T-helper 2 cell (primary cell): ENCODE measurements around the gene HTRA2.
A peak's percentile ranks its signal among the peaks of the same experiment; 100 is the strongest.
"Not testable (repeated sequence)": the region's sequence is repeated elsewhere in the genome, so short reads cannot be mapped to it uniquely, and the experiment has no call there.

Source experiments
- DNase-seq, 5 experiments: peaks; one replicate each; pipeline versions ENCODE4 v3.0.0 to v3.0.0-alpha.2; 2012 to 2022

The HTRA2 gene

GRCh38 chr2:74544634-74545033 lies 14.9 kb downstream of the HTRA2 start:
- DNase-seq, result no peak

DNA sequence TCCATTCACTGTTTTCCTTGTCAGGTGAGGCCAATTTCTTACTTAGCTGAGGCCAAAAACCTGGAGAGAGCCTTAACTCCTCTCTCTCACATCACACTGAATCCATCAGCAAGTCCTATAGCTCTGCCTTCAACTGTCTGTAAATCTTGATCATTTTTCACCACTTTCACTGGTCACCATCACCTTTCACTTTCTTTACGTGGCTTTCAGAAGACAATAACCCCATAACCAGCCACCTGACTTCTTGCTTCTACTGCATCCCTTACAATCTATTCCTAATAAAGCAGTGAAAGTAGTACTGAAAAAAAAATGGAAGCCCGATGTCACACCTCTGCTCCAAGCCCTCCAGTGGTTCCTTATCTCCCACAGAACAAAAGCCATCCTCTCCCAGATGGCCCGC lies 16.3 kb downstream of the HTRA2 start:
- DNase-seq, result no peak

DNA sequence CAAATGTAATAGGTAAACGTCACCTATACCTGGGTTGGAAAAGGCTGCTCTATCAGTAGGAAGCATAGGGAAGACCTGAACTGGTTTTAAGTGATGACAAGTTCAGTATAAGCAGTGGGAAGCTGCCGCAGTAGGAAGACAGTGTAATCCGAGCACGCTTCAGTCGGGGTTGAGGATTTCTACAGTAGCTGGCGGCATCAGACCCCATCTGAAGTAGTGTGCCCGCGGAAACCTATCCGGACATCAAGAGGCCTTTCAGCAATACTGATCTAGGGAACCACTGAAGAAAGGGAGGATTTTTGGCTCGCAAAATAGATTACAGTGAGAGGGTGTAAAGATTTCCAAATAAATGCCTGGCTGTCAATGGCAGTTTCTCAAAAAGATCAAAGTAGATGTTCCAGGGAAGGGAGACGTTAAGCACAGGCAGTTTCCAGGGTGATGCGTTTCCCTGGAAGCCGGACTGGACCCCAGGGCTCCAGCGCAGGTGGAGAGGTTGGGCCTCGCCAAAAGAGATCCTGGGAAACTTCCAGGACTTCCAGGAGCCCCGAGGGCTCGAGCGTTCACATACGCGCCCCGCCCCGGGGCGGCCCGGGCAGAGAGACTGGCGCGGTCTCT lies 18.7 kb downstream of the HTRA2 start:
- DNase-seq, result no peak

DNA sequence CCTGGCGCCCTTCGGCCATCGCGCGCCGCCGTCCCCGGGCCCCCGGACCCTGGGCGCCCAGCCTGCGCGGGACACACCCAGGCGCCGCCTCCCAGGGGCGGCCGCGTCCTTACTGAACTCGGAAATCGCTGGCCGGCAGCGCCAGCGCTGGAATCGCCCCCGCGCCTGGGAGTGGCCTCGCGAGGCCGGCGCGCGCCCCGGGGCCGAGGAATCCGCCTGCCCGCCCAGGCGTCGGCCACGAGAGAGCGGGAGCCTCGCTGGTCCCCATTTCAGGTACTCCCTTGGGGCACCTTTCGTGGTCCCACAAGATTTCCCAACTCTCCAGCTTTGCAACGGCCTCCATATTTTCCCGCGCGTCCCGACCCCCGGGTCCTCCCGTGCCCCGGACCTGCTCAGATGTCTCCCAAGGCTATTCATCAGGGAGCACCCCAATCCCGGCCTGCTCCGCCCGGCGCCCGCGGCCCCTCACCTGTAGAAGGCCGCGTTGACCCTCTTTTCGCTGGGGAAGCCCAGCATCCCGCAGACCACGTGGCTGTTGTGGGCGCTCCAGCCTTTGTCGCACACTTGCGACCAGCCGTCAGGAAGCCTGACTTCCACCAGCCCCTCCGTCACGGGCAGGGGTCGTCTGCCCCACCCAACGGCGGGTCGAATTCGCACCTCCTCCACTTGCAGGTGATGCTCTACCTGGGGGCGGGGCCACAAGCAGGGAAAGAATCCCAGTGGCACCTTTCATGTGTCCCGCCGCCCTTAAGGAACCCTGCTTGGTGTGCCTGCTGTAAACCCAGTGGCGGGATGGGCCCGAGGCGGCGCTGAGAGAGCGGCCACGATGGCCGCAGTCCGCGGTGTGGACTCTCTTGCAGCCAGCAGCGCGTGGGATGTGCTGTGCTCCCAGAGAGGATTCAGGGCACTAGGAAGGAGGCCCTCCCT lies 19.4 kb downstream of the HTRA2 start:
- DNase-seq, result no peak

DNA sequence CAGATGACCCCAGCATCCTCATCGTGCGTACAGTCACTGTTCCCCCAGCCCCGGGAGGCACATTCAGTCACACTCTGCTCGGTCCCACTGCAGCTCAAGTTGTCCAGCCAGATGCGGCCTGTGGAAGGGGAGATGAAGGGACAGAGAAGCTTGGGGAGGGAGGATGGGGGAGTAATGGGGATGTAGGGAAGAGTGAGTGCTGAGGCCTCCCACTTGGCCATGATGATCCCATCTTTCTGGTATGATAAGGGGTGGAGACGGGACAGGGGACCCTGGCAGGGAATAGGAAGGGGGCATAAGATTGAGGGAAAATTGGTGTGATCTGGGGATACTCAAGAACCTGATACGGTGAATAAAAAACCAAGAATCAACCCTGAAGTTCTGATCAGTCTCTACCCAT lies 20.5 kb downstream of the HTRA2 start:
- no peak for DNase-seq

DNA sequence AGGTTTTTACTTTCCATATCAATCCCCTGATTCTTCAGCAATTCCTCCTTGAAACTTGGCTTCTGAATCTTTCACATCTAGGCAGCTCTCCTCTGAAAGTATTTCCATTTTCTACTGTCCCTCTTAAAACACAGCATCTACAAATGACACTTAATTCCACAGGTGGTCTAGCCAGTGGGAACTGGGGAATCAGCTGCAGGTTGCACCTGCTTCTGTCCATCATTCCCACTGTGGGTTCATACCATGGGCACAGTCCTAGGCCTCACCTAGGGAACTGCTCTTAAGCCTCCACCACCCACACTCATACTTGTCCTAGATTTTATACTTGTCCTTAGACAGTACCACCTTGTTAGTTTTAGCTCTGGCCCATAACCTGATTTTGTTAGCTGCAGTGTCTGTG lies 21.8 kb downstream of the HTRA2 start:
- DNase-seq, result no peak

DNA sequence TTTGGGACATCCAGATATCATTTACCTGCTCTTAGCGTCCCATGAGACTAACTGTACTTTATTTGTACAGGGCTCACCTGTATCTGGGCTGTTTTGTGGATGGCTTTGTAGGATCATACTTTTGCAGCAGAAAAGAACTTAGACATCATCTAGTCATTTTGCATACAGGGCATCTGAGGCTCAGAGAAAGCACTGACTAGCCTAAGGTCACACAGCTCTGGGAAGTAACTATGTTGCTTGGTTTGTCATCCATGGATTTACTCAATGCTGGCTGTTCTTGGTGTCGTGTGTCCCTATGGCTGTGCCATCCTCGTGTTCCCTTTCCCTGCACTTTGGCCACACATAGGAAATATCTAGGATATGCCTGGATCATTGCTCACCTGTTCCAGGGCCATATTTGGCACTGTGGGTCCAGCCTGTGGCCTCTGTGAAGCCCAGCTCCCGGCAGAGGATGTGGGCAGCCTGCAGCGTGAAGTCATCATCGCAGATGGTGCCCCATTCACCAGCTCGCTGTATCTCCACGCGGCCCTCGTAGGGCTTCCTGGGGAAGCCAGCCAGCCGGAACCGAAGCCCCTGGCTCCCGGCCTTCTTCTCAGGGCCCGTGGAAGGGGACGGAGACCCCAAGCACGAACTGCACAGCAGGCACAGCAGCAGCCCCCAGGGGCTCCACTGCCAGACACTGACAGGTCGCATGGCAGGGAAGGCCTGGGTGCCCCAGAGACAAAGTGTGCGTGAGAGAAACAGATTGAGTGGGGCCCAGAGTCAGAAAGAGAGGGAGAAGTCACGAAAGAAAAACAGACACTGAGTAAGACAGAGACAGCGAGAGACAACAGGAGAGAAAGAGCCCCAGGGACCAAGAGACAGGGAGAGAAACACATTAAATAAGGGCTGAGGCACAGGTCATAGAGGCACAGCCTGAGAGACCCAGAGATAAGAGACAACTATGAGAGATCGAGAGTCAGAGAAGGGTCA lies 22.5 kb downstream of the HTRA2 start:
- DNase-seq, result no peak

DNA sequence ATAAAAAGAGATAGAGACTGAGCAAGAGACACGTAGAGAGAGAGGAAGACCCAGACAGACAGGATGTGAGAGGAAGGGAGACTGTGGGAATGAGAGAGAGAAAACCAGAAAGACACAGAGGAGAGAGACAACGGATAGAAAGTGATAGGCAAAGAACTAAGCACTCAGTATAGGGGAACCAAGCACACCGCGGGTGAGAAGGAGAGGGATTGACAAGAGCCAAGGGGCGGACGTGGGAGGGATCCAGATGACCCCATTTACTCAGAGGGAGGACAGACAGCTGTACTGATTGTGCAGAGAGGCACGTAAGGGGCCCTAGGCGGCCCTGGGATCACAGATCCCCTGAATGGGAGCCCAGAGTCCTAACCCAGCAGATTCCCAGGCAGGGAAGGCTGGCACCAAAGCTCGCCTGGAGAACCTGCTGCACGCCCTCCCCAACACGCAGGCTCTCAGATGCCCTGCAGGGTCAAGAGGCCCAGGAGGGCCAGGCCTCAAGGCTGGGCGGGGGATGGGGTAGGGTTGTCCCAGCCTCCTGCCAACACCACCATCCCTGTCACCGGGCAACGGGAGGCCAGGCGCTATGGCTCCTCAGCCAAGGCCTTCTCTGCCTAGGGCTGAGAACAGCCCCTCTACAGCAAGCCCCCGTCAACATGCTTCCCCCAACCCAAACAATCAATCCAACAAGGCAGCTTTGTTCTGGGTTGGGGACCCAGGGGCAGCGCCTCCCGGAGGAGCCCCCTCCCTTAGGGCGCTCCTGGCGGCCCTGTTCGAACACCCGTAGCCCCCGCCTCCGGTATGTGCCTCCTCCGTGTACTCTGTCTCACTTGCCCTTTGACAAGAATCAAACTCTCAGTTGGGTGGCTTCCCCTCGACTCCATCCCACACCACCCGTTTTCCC lies 23.4 kb downstream of the HTRA2 start:
- no peak for DNase-seq

GRCh38 chr2:74553892-74554819 lies 24.4 kb downstream of the HTRA2 start, which contains the start of the genes DOK1 and LOXL3:
TSS of gene DOK1 (plus strand) at chr2:74554720. CDS start at chr2:74554755, 35 bp downstream.
TSS of gene LOXL3 (minus strand) at chr2:74553942. CDS start at chr2:74552634, 1,308 bp downstream.
- DNase-seq, result peak; percentile 74 to 86 (median 76)

DNA sequence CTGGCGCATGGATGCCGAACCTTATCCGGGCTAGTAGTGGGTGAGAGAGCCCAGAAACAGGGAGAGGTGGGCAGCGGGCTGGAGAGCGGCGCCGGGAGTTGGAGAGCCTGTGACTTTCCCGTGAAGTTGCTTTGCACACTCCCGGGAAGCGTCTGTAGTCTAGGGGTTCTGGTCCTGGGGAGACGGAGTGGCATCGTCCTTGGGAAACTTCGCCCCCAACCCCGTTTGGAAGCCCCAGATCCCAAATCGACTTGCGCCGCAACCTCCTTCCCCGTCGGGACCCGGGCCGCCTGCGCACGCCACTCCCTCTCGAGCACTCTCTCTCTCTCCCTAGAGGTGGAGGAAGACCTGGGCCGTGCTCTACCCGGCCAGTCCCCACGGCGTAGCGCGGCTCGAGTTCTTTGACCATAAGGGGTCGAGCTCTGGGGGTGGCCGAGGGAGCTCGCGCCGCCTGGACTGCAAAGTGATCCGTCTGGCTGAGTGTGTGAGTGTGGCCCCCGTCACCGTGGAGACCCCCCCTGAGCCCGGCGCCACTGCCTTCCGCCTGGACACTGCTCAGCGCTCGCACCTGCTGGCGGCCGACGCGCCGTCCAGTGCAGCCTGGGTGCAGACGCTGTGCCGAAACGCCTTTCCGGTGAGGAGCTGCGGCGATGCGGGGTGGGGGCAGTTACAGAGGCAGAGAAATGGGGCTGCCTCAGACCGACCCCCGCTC lies 25.2 kb downstream of the HTRA2 start:
- DNase-seq, result peak in 4 of 5 experiments; percentile 23 to 58 (median 33)

GRCh38 chr2:74555610-74556103 lies 25.9 kb downstream of the HTRA2 start:
- no peak for DNase-seq

DNA sequence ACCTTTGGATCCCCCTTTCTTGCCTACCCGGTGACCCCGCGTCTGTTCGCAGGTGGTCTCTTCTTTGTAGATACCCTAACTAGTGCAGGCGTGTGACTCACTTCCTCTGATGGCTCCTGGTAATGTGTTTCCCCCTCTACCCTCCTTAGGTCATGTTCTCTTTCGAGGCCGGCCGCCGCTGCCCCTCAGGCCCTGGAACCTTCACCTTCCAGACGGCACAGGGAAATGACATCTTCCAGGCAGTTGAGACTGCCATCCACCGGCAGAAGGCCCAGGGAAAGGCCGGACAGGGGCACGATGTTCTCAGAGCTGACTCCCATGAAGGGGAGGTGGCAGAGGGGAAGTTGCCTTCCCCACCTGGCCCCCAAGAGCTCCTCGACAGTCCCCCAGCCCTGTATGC lies 26.4 kb downstream of the HTRA2 start:
- no peak for DNase-seq

GRCh38 chr2:74556831-74557370 lies 27.2 kb downstream of the HTRA2 start:
- DNase-seq, result no peak

DNA sequence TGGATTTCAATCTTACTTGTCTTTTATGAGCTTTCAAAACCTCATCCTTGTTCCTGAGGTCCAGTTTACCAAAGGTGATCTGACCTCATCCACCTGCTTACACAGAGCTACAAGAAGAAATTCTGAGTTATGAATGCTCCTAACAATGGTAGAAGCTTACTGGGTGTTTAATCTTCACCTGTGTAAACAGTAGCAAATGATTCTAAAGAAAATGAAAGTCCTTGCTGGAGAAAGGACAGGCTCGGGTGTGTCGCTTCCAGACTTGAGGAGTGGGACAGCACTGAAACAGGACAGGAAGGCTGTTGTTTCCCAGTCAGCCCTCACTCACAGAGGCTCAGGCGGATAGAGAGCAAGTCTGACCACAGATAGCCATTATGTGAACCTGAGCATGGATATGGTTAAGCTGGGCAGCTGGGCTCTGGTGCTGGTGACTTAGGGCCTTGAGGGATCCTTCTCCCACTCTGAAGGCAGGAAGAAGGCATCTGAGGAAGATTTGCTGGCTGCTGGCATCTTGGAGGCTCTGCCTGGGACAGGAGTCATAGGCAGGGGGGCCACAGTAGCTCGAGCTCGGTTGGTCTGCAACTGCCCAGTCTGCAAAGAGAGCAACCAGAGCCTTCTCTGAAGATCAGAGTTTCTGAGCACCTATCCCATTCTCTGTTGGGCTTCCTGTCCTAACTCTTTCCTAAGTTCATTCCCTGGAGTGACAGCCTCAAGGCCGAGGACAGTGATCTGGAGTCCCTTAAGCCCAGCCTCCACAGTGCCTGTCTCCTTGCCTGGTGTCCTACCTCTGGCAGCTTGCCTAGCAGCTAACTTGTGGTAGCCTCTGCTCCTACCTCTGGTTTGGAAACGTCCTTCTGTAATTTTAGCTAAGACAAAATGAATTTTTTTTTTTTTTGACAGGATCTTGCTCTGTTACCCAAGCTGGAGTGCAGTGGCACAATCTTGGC lies 28.8 kb downstream of the HTRA2 start:
- no peak for DNase-seq

DNA sequence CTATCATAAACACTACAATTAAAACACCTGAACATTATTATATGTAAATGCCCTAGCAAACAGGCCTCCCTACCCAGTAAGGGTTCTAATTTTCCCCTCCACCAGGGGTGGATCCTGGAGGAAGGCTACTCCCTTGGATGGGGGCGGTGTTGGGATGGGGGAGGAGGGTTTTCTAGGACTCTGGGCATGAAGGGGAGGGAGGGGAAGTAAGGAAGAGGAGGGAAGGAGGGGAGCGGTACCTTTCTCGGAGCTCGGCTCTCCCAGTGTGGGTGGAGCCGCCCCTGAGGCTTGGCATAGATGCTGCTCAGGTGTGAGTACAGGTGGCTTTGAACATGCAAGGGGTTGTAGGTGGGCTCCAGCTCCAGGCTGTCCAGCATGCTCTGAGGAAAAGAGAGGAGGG lies 30.2 kb downstream of the HTRA2 start:
- DNase-seq, result no peak

DNA sequence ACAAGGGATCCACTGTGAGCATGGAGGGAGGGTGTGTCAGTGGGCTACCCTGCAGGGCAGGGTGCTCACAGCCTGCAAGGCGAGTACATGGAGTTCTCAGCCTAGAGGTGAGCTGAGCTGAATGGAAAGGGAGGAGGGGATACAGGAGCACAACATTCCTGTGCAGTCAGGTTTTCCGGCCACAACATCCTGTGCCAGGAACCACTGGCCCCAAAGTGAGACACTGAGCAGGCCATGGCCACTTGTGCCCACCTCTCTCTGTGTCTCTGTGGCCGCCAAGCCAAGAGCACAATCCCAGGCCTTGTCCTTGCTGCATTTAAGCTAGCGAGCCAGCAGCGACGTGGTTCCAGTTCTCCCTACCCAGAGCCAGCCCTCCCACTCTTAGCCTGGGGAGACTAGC lies 30.9 kb downstream of the HTRA2 start:
- DNase-seq, result no peak

DNA sequence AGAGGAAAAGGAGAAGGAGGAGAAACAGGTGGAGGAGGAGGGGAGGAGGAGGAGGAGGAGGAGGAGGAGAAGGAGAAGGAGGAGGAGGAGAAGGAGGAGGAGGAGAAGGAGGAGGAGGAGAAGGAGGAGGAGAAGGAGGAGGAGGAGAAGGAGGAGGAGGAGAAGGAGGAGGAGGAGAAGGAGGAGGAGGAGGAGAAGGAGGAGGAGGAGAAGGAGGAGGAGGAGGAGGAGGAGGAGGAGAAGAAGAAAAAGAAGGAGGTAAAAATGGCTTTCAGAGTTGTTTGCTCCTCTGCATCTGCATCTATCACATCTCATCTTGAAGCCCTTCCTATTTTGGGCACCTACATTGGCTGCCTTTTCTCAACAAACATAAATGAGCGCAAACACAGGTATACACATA lies 31.3 kb downstream of the HTRA2 start:
- DNase-seq, result not testable (repeated sequence)

DNA sequence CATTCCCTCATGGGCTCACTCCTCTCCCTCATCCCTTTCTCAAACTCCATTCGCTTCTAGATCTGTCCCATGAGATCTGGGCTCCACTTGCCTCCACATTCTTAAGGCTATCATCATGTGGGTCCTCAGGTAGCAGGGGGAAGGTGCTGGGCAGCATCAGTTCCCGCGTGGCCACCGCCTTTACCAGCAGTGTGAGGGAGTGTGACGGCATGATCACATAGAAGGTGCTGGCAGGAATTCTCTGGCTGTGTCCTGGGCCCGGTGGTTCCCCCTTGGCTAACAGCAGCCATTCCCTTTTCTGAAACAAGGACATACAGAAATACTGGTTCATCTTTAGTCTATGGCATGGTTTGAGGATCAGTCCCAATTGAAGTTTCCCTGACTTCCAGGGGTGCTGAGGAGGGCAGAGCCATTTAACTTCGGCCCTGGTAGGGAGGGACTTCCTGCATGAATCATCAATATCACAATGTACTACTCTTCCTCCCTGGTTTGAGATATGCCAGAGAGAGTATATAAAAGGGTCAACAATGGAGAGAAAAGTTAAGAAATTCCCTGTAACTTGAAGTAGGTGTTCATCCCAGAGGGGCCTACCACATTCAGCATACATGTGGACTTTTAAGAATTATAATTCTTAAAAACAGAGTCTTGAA lies 32.5 kb downstream of the HTRA2 start:
- no peak for DNase-seq
